HG03039 (cell line): ENCODE data around the gene CFAP61.
"Not testable (repeated sequence)": the region's sequence is repeated elsewhere in the genome, so short reads cannot be mapped to it uniquely, and the experiment has no call there.

Experiments
- ATAC-seq: cut with Tn5 transposase; IDR thresholded peaks from one replicate; pipeline ENCODE4 v1.9.1; 2021; ENCODE audit warnings: mild to moderate bottlenecking, moderate library complexity; ENCODE audit not compliant: unreplicated experiment

The CFAP61 gene

DNA sequence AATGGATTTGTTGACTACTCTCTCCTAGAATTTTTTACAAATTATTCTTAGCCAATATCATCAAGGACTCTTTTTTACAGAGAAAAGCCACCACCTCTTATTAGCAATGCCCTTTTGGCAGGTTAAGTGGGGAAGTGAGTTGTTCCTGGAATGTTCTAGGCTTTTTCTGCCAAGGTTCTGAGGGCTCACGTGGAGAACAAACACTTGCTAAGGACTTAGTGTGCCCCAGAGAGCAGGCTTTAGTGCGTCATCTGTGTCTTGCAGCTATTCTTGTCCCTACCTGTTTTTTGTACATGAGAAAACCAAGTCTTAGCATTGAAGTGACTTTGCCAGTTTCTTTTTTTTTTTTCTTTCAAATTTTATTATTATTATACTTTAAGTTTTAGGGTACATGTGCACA lies 33.5 kb downstream of the CFAP61 start:
- ATAC-seq, result no peak

DNA sequence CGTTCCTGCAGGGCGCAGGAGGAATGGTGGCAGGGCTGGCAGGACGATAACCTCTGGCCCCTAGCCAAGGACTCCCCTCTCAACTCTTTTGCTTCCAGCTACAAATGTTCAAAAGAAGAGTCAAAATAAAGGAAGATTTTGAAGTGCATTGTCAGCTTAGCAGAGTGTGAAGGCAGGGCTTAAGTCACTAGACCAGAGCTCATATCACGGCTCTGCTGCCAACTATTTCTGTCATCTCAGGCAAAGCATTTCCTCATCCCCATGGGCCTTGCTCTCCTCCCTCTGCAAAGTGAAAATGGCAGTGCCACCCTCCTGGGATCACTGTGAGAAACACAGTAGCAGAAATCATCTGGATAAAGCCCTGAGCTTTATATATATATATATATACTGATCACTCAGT lies 36.7 kb downstream of the CFAP61 start:
- no peak for ATAC-seq

DNA sequence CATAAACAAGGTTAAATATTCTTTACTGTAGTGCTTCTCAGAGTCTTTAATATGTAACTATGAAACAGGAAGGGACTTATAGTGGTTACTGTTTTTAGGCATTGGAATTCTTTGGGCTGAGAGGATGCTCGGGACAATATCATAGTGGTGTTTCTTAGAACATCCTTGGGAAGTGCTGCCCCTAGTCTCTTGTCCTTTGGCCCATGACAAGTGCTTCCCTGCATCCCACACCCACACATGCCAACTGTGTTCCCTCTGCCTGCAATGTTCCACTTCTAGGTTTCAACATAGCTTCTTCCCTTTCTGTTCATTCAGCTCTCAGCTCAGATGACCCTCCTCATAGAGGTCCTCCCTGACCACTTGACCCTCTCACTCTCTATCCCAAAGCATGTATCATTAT lies 37.6 kb downstream of the CFAP61 start:
- ATAC-seq, result no peak

DNA sequence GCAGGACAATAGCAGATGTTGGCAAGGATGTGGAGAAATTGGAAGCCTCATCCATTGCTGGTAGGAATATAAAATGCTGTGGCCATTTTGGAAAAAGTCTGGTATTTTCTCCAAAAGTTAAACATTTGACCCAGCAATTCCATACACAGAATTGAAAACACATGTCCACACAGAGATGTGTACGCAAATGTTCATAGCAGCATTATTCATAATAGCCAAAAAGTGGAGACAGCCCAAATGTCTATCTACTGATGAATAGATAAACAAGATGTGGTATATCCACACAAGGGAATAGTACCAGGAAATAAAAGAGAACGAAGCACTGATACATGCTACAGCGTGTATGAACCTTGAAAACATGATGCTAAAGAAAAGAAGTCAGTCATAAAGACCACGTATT lies 40.5 kb downstream of the CFAP61 start:
- ATAC-seq, result no peak

DNA sequence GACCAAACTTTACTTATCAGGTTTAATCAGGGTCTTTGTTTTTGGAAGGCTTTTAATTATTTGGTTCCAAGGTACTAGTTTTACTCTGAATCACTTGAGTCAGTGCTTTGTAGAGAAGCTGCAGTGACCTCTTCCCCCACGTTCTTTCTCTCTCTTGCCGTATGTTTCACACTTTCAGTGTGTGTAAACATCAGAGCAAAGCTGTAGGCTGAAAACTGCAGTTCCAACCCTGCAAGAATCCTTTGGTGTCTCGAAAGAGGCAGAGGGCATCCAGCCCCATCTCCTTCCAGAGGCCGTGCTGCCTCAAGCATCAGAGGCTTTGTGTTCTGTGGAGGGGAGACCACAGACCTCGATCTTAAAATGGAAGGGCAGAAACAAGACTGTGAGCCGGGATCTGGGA lies 42.1 kb downstream of the CFAP61 start:
- ATAC-seq, result no peak

DNA sequence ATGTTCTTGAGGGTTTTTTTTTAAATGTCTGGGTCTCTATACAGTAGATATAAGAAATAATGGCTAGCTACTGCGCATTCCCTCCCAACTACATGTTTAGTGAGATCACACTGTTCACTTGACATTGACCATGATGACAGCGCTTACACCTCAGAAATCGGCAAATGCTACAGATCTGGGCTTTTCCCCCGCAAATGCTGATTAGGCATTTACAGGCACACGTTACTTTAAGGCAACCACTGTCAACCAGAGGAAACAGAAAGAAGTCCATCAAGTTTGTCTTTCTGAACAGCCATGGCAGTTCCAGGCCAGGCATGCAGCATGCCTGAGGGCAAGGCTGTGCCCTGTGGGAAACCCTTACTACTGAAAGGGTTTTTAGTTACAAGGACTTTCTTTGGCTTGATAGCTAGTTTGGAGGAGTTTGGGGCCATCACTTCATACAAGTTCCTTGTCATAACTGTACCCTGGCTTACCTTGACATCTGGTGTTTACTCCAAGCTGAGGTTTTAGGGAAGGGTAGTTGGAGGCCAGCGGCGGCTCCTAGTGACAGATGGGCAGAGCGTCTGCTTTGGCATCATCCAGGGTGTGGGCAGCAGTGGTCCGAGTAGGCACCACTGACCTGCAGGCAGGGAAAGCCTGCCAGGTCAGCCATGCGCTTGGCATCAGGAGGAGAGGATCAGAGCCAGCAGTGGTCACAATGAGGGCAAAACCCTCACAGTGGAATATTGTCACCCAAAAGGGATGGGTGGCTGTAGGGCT lies 43.0 kb downstream of the CFAP61 start:
- no peak for ATAC-seq

DNA sequence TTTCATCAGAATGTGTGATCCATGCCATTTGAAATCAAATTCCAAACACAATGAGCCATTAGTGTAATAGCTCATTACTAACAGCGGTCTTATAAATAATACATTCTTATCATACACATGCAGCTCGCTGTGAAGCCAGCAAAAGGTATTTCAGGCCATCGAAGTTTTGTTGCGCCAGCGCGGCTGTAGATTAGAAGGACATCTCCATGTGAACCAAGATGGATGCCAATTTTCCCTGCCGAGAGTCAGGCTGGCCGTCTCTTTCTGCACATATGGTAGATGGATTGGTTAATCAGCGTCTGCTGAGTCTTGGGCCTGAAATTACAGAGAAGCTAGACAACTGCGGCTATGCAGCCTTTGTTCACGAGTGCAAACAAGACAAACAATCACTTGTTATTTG lies 44.1 kb downstream of the CFAP61 start:
- no peak for ATAC-seq

DNA sequence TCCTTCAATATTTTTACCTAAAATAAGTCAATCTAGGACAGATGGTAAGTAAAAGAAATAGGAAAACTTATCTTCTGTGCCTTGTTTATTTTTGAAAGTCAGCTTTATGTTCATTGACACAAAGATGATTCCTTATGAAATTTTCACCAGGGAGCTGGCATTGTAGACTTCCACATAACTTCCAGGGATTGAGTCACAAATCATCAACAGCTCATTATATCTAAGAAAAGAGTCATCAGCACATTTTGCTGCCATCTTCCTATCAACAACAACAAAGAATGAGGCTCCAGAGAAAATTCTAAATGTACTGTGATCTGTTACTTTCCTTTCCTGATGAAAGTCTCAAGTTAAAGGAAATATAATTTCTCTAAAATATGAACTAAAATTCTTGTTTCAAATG lies 48.5 kb downstream of the CFAP61 start:
- ATAC-seq, result no peak

DNA sequence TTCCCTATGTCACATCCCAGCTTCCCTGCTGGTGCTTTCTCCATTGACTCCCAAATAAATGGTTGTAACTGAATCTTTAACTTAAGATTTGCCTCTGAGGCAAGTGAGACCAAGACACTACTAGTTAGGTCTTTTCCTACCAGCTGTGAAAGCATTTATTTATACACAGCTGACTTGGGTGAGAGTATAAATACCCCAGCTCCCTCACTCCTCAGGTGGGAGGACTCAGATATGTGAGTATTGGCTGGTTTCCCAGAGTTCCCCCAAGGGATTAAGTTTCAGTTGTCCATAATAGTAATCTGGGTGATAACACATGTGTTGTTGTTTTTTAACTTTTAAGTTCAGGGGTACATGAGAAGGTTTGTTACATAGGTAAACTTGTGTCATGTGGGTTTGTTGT lies 49.8 kb downstream of the CFAP61 start:
- no peak for ATAC-seq

DNA sequence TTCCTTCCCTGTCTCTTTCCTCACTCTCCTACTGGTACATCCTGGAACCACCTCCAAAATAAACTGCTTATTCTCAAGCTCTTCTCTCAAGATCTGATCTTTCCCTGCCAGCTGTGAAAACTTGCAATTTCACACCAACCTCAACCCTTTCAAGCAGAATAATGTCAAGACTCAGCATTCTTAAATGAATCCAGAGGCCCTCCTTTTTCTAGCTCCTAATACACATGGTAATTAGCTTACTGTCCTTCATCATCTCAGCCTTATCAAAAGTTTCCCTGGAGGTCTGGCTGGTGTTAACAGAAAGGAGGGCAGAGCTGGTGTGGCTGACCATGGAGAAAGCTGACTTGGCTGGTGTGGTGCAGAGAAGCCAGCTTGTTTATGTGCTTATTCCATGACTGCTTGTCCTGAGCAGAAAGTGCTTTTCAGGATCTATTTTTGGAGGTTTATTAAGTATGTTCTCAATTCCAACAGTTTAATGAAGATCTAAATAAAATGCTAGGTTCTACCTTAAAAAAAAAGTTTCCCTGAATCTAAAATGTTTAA lies 50.5 kb downstream of the CFAP61 start:
- ATAC-seq, result no peak

DNA sequence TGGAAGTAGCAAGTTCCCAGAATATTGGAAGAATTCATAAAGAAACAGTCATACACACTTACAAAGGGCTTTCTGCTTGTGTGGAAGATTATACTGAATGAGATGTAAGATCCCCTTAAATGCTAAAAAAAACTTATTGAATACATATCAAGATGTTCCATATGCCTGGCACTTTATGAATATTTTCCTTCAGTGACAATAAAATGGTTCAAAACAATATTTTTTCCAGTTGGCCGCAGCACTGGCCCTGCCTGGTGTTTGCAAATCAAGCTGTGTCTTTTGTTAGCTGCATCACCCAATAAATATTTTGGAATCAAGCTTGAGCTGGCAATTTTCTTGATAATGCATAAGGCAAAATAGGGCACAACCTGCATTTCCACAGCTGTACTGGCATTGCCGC lies 51.2 kb downstream of the CFAP61 start:
- no peak for ATAC-seq

DNA sequence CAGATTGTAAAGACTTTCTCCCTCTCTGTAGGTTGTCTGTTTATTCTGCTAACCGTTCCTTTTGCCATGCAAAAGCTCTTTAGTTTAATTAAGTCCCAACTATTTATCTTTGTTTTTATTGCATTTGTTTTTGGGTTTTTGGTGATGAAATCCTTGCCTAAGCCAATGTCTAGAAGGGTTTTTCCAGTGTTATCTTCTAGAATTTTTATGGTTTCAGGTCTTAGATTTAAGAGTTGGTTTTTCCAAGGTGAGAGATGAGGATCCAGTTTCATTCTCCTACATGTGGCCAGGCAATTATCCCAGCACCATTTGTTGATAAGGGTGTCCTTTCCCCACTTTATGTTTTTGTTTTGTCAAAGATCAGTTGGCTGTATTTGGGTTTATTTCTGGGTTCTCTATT lies 70.9 kb downstream of the CFAP61 start:
- ATAC-seq, result not testable (repeated sequence)

DNA sequence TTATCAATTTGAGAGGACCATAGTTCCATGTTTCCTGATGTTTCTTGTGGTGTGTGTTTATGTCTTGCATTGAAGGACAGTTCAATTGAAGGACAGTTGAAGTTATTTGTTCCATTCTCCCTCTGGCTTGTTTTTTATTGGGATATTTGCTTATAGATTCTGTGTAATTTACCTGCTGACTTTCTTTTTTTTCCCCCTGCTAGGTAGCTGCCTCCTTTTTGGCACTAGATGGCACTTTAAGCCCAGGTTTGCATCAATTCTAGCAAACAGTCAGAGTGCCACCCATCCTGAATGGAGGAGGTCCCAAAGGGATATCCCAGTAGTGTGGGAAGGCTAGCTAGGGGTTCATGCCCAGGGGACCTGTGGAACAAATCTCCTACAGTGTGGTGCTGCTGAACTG lies 78.1 kb downstream of the CFAP61 start:
- no peak for ATAC-seq

DNA sequence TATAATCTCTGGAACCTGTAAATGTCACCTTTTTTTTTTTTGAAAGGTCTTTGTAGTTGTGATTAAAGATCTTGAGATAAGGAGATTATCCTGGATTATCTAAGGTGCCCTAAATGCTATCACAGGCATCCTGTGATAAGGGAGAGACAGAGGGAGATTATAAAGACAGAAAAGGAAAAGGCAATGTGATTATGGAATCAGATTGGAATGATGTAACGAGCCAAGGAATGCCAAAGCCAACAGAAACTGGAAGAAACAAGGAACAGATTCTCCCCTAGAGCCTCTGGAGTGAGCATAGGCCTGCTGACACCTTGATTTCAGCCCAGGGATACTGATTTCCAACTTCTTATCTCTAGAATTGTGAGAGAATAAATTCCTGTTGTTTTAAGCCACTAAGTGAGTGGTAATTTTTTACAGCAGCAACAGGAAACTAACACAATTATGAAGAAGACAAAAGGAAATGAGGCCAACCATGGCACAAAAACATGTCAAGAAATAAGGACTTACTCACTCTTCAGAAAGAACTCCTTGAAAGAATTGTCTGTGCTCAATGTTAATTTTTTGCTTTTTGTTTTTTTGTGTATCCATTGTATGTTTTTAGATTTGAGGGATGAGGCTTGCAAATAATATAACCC lies 82.7 kb downstream of the CFAP61 start:
- ATAC-seq, result no peak

DNA sequence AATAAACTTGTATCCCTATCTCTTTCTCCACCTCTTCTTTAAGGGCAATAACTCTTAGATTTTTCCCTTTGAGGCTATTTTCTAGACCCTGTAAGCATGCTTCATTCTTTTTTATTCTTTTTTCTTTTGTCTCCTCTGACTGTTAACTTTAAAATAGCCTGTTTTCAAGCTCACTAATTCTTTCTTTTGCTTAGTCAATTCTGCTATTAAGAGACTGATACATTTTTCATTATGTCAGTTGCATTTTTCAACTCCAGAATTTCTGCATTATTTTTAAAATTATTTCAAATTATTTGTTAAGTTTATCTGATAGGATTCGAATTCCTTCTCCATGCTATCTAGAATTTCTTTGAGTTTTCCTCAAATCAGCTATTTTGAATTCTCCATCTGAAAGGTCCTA lies 84.0 kb downstream of the CFAP61 start:
- ATAC-seq, result no peak

DNA sequence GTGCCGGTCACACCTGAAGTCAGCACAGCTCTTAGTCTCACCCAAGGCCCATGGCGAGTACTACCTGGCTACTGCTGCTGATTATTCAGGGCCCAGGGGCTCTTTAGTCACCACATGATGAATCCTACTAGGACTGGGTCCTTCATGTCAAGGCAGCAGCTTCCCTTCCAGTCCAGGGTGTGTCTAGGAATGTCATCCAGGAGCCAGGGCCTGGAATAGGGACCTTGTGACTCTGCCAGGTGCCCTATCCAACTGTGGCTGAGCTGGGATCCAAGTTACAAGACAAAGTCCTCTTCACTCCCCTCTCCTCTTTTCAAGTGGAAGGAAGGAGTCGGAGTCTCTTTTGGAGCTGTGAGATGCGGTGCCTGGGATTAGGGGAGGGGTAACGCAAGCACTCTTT lies 85.5 kb downstream of the CFAP61 start:
- ATAC-seq, result no peak

DNA sequence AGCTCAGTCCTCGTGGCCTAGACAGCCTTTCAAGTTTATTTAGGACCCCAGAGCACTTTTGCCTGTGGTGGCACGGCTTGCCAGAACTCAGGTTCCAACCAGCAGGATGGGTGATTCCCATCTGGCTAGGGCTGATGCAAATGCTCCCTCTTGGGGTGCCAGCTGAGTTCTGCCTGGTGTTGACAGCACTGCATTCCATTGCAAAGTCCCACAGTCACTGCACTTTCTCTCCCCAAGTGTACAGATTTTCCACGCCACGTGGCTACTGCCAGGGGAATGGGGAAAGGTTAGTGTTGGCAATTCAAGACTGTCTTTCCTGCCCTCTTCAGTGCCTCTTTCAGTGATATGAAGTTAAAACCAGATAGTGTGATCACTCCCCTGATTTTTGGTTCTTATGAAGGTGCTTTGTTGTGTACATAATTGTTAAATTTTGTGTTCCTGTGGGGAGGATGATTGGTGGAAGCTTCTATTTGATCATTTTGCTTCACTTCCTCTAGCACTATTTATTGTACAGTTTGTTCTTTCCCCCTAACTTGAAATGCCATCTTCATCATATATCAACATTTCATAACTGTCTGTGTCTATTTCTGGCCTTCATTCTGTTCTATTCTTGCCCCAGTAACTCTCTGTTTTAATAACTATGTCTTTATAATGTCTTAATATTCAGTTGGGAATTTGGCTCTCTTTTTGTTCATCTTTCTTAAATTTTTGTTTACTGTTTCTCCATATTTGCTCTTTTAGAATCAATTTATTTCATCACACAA lies 86.2 kb downstream of the CFAP61 start:
- ATAC-seq, result no peak

DNA sequence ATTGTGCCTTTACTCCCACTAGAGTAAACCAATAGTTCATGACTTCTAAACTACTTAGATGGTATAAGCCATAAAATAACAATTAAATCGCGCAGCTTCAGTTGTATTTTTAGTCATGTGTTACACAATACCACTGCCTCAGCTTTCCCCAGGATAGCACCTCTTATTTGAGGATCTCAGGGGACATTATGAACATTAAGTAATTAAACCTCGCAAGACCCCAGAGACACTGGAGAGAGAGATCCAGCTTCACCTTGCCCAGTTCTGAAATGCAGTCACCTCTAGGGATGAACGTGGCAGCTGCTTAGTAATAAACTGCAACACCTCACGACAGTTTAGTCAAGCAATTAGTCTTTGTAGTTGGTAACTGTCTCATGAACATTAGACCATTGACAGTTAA lies 87.1 kb downstream of the CFAP61 start:
- no peak for ATAC-seq

DNA sequence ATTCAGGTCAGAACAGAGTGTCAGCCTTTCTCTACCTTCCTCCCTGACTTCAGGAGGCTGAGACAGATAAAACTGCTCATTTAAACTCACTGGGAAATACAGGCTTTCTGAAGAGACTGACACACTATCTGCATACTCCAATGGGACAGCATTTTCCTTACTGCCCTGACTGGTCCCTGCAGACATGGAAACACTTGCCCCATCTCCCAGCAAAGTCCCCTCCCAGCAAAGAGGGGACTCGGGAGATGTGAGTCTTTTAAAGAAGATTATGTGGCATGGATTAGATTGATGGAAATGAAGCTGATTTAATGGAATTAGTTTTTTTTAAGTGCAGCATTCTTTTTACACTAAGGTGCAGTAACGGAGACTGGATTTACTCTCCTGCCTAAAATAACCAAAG lies 90.8 kb downstream of the CFAP61 start:
- ATAC-seq, result no peak

DNA sequence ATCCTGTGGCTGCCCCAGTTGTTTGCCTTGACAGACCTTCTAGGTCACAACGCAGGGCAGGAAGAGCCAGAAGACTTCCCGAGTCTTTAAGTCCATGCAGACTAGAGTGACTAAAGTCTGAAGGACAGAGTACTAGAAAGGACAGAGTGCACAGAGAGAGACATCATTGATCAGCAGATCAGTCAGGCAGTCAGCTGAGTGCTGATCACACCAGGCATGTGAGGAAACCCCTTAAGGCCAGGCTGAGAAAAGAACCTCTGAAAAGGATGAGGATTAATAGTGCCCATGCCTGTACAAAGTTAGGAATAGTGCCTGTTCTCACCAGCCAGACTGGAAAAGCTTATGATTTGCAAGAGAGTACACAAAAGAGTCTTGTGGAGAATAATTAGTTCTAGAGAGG lies 91.3 kb downstream of the CFAP61 start:
- no peak for ATAC-seq

DNA sequence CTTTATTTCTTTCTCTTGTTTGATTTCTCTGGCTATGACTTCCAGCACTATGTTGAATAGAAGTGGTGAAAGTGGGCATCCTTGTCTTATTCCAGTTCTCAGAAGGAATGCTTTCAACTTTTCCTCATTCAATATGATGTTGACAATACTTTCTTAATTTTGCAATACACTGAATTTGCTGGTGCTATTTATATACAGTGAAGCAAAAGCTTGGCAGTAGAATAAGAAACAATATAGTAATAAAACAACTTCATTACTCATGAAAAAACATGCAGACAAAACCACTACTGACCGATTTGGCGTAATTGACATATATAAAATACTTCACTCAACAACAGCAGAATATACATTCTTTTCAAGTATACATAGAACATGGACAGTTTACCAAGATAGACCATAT lies 96.4 kb downstream of the CFAP61 start:
- no peak for ATAC-seq

DNA sequence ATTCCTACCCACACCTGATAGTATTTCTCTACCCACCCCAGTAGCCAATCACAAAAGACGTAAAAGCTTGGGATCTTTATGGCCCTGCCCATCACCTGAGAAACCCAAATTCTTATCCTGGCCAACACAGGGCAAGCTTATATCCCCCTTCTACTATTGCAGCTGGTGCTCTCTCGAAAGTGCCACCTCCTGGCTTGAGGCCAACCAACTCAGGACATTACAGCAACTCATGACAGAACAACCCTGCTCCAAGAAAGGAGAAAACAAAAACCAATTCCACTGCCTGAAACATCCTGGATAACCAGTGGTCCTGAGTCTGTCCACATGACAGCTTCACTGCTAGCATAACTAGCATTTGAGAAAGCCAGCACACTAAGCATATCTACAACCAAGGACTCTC lies 97.9 kb downstream of the CFAP61 start:
- ATAC-seq, result no peak
